GM19023 (cell line): ENCODE data around the gene LCE2C.
"Not testable (repeated sequence)": the region's sequence is repeated elsewhere in the genome, so short reads cannot be mapped to it uniquely, and the experiment has no call there.

ENCODE experiments used
- ATAC-seq: cut with Tn5 transposase; IDR thresholded peaks from one replicate; pipeline ENCODE4 v1.9.1; 2021; ENCODE audit warnings: mild to moderate bottlenecking, moderate library complexity; ENCODE audit not compliant: unreplicated experiment

LCE2C gene, protein sequence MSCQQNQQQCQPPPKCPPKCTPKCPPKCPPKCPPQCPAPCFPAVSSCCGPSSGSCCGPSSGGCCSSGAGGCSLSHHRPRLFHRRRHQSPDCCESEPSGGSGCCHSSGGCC

GRCh38 chr1:152674983-152675382 is at the start of gene LCE2C:
Gene LCE2C (plus strand): TSS chr1:152675279. CDS start chr1:152676016, 737 bp downstream.
- ATAC-seq, result not testable (repeated sequence)

- ATAC-seq, result no peak
These were observed 48.3 kb upstream of the LCE2C start for GRCh38 chr1:152626744-152627143.

DNA sequence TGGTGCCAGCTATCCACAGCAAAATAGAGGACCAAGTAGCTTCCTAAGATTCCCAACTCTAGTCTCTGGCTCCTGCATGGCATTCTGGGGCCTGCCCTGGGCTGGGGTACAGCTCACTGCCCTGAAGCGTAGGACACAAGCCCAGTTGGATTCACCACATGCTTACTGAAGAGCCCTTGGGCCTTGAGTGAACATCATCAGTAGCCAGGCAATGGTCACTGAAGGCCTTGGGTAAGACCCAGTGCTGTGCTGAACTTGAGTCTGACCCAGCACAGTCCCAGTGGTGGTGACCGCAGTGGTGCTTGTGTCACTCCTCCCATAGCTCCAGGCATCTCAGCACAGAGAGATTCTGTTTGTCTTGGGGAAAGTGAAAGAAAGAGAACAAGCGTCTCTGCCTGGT is 44.5 kb upstream of the LCE2C start:
- no peak for ATAC-seq

DNA sequence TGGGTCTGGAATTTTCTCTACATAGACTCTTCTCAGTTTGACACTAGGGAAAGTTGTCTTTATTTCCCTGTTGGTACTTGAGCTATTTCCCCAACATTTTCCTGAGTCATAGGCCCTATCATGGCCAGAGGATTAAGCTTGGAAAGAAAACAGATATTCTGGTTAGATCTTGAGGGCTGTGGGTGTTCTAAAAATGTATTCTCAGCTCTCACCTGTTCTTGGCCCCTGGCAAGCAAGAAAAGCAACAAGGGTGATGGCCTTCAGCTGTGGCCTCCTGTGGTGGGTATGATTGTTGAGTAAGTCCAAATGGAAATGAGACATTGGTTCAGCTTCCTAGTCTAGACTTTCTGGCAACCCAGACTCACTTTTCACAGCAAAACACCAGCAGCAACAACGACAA is 34.7 kb upstream of the LCE2C start:
- ATAC-seq, result no peak

DNA sequence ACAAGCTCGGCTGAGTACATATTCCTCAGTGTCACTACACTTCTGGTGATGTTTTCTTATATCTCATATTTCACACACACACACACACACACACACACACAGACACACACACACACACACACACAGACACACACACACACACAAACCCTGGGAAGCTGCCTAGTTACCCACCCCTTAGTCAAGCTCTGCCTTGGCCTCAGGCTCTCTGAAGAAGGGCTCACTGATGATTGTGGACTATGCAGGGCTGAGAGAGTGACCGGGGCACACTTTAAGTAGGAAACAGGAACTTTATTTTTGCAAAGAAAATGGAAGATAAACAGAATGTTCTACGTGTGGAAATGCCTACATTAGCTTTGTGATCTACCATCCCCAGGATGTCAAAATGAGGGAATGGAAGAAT is 31.1 kb upstream of the LCE2C start:
- ATAC-seq, result no peak

DNA sequence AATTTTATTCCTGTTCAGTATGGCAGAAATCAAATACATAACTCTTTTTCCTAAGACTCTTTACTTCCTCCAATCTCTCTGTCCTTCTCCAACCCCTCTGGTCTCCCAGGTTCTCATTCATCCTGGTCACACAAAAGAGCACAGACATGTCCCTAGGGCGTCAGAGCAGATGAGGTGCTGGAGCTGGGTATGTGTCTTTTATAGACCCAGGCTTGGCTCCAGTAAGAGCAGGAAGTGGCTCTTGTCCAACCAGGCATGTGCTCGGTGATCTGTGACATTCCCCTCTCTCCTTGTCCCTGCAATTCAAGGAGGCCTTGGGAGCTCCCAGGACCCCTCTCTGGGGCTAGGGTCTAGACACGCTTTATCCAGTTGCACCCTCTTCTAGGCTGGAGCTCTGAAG is 29.9 kb upstream of the LCE2C start:
- no peak for ATAC-seq

DNA sequence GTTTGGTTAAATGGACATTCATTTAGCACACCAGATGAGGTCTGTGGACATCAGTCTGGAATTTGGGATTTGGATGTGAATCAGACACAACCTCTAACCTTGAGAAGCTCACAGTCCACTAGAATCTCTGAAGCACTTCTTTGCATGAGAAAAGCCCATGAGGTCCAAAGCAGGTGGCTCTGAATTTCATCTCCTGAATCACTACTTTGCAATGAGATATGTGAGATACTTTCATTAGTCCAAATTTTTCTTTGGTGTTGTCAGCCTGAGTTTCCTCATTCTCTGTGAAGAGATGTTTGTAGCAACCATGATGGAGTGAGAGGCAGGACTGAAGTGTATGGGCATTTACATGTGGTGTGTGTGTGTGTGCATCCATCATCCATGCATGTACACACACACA is 28.4 kb upstream of the LCE2C start:
- ATAC-seq, result no peak

DNA sequence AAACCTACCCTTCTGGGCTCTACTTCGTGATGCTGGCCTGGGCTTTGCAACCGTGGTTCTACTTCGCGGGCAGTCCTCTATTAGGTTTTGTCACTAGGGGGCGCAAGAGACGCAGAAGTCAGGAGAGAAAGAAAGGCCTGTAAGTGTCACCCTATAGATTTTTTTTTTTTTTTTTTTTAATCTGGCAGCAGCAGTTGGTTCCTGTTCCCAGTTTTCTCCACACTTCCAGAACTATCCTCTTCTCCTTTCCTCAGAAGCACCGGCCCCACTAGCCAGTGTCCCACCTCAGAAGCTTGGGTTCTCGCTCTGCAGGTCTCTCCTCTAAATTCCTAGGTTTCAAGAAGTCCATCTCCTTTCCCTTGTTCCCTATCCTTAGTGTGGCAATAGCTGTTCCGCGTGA is 21.0 kb upstream of the LCE2C start:
- ATAC-seq, result no peak

GRCh38 chr1:152656459-152656858 is 18.6 kb upstream of the LCE2C start:
- no peak for ATAC-seq

GRCh38 chr1:152657677-152658076 is 17.4 kb upstream of the LCE2C start:
- ATAC-seq, result no peak

- no peak for ATAC-seq
These were observed 16.4 kb upstream of the LCE2C start for GRCh38 chr1:152658649-152659048.

- ATAC-seq, result no peak
These were observed 12.0 kb upstream of the LCE2C start, which contains the start of gene LCE2D for GRCh38 chr1:152663098-152663497. Gene LCE2D (plus strand): TSS chr1:152663380. CDS start chr1:152664106, 726 bp downstream.

DNA sequence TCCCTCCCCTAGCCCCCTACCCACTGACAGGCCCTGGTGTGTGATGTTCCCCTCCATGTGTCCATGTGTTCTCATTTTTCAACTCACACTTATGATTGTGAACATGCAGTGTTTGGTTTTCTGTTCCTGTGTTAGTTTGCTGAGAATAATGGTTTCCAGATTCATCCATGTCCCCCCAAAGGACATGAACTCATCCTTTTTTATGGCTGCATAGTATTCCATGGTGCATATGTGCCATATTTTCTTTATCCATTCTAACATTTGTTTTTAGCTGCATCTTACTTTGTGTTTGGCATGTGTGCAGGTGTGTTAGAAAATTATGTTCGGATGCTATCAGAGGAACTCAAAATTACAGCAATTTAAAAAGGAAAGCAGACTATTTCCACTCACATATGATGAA is 8.9 kb upstream of the LCE2C start:
- not testable (repeated sequence) for ATAC-seq

DNA sequence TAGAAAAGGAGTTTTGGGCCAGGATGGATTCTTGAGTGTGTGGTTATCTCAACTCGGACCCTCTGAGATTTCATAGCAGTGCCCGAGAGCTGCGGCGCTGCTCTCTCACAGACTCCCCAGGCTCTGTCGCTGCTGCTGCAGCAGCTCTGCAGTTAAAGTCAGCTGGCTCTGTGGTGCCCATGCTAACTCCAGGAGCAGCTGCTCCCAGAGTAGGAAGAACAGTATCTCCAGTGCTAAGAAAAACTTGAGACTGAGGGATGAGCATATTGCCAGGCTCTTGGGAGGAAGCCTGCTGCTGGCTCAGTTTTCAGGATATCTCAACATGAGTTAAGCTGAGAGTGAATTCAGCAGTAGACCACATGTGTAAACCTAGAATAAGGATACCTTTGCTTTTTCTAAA is 7.4 kb upstream of the LCE2C start:
- ATAC-seq, result no peak

DNA sequence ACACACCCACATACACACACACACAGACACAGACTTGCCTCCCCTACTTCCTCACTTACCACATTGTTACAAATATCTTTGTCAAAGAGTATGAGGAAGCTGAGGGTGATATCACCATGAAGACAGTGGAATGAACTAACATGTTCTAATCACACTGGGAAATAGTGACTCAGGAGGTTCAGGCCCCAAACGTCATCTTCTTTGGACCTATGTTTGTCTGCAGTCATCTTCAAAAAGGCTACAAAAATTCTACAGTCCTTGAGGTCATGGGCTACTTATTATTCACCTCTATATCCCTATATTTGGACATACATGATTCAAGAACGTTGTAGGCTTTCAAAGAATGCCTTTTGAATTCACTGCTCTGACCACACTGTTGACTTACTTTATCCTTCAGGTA is 2.1 kb upstream of the LCE2C start:
- no peak for ATAC-seq

- ATAC-seq, result no peak
These were observed 4.4 kb downstream of the LCE2C start for GRCh38 chr1:152679459-152679858.

DNA sequence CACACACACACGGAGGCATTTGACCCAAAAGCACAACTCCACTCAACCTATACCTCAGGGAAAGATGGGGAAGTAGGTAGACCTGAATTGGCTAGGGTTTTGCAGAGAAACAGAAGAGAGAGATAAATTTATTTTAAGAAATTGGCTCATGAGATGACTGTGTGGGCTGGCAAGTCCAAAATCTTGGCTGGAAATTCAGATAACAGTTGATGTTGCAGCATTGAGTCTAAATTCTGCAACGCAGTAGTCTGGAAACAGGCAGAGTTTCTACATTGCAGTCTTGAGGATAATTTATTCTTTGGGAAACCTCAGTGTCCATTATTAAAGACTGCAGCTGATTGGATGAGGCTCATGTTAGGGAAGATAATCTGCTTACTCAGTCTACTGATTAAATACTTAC is 6.5 kb downstream of the LCE2C start:
- no peak for ATAC-seq

GRCh38 chr1:152683846-152684245 is 8.8 kb downstream of the LCE2C start:
- no peak for ATAC-seq

- not testable (repeated sequence) for ATAC-seq
These were observed 10.7 kb downstream of the LCE2C start, which contains the start of gene LCE2B for GRCh38 chr1:152685823-152686222. Gene LCE2B (plus strand): TSS chr1:152686123. CDS start chr1:152686844, 721 bp downstream.

DNA sequence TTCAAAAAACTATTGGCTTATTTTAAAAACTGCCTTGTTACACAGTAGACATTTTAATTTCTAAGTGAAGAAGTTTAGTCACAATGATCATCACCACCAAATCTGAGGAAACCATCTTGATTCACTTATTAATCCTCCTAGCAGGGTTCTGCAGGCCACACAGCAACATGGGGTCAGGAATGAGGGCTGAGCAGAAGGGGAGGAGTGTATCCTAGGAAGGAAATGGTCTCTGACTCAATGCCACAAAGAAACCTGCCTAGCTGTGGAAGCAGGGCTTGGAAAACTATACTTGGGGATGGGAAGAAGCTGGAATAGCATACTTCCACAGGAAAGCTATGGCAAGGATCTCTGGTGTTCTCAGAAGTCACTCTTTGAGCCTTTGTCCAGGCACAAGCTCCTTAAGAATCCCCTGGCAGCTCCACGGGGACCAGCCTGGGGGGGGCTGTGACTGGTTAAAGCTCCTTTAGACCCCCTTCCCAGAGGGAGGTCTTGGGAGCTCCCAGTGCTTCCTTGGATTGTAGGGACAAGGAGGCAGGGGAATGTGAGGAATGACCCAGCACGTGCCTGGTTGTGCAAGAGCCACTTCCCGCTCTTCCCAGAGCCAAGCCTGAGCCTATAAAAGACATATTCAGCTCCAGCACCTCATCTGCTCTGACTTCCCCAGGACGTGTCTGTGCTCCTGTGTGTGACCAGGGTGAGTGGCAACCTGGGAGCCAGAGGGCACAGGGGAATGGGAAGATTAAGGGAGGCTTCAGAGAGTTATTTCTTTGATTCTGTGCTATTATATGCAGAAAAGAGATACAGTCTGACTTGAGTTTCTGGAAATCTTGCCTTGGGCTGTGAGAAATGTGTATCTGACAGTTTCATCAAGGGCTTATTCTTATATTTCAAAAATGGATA is 22.9 kb downstream of the LCE2C start, which contains the start of gene LCE2A:
Gene LCE2A (plus strand): TSS at position 645 of the 900 bp plus-strand sequence. CDS start 557 bp downstream, outside the sequence.
- ATAC-seq, result no peak

DNA sequence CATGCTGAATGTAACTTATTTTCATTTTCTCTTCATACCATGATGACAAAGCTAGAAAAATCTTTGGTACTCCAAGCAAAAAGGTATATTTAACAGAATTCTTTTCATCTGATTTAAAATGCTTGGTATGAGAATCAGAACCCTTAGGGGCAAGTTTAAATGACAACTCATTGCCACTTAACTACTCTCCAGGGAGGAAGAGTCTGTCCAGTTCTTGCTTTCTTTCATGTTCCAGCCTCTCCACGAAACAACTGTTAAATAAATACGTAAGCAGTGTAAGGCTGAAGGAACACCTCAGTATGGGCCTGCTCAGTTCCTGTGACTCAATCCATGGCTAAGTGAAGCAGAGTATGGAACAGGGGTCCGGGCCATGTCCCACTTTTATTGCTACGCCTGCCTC is 24.7 kb downstream of the LCE2C start:
- ATAC-seq, result no peak

DNA sequence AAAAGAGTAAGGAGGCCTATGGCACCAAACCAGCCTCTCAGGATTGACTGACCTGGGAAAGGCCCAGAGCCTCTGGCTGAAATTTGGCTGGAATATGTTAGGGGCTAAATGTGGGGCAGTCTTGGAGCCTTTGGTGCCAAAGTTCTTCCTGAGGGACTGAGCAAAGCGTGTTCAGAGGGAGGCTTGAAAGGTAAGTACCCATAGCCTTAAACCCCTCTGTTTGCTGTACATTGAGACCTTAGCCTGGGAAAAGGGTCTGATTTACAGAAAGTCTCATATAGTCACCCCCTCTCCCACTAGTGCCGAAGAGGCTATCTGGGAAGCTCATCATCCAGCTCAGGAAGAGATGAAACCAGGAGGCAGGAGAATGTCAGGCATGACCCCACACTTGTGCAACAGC is 32.8 kb downstream of the LCE2C start, which contains the start of gene LCE4A:
Gene LCE4A (plus strand): TSS at position 301 of the 400 bp plus-strand sequence. CDS start 916 bp downstream, outside the sequence.
- no peak for ATAC-seq
